H9 (cell line): ENCODE measurements around the gene RAB22A. TPM values are rescaled to one million over a fixed set of nuclear protein-coding genes. Genes with fewer than 3 reads are reported as not detected.

ENCODE experiments used
- DNase-seq: peaks from one replicate; pipeline ENCODE4 v3.0.0-alpha.2; 2017
- H2AFZ ChIP-seq: one replicate; pipeline ENCODE4 v1.6.1; 2013; ENCODE audit warnings: mild to moderate bottlenecking, low read length, control low read depth, moderate library complexity
- H2AK5ac ChIP-seq: 2 replicates; pipeline ENCODE4 v1.6.1; 2013; ENCODE audit warnings: low read length, control low read depth, mixed read lengths; ENCODE audit not compliant: insufficient read length
- H2BK120ac ChIP-seq: one replicate; pipeline ENCODE4 v1.6.1; 2013; ENCODE audit warnings: low read depth, mild to moderate bottlenecking, low read length, control low read depth, inconsistent platforms; ENCODE audit not compliant: poor library complexity, severe bottlenecking
- H2BK12ac ChIP-seq: 2 replicates; pipeline ENCODE4 v1.6.1; 2013; ENCODE audit warnings: low read length, control low read depth, mixed read lengths, low read depth; ENCODE audit not compliant: insufficient read length
- H2BK15ac ChIP-seq: 2 replicates; pipeline ENCODE4 v1.6.1; 2013; ENCODE audit warnings: low read depth, low read length, control low read depth
- H2BK20ac ChIP-seq: one replicate; pipeline ENCODE4 v1.6.1; 2013; ENCODE audit warnings: low read depth, mild to moderate bottlenecking, low read length, control low read depth, inconsistent platforms; ENCODE audit not compliant: poor library complexity, severe bottlenecking
- H2BK5ac ChIP-seq: 2 replicates; pipeline ENCODE4 v1.6.1; 2013; ENCODE audit warnings: low read length, control low read depth, mixed read lengths; ENCODE audit not compliant: insufficient read length
- H3K14ac ChIP-seq: 2 replicates; pipeline ENCODE4 v1.6.1; 2013; ENCODE audit warnings: low read length, control low read depth; ENCODE audit not compliant: insufficient read depth
- H3K18ac ChIP-seq: 2 replicates; pipeline ENCODE4 v1.6.1; 2013; ENCODE audit warnings: low read depth, mild to moderate bottlenecking, mixed read lengths, low read length, control low read depth; ENCODE audit not compliant: insufficient read length
- H3K23ac ChIP-seq: 2 replicates; pipeline ENCODE4 v1.6.1; 2013; ENCODE audit warnings: low read length, control low read depth, mixed read lengths, low read depth; ENCODE audit not compliant: insufficient read length
- H3K23me2 ChIP-seq: 2 replicates; pipeline ENCODE4 v1.6.1; 2013; ENCODE audit warnings: low read depth, mild to moderate bottlenecking, mixed read lengths, low read length, control low read depth; ENCODE audit not compliant: insufficient read length, poor library complexity, severe bottlenecking
- H3K27ac ChIP-seq: 2 replicates; pipeline ENCODE4 v1.5.1; 2013; ENCODE audit warnings: low read length, control low read depth, mixed read lengths, low read depth; ENCODE audit not compliant: insufficient read length
- H3K27me3 ChIP-seq: 2 replicates; pipeline ENCODE4 v1.6.1; 2013; ENCODE audit warnings: low read length, control low read depth, inconsistent platforms; ENCODE audit not compliant: insufficient read depth
- H3K4ac ChIP-seq: 2 replicates; pipeline ENCODE4 v1.6.1; 2013; ENCODE audit warnings: low read depth, mild to moderate bottlenecking, control low read depth, inconsistent platforms, low read length, moderate library complexity
- H3K4me1 ChIP-seq: 2 replicates; pipeline ENCODE4 v1.6.1; 2013; ENCODE audit warnings: low read length, control low read depth, inconsistent platforms; ENCODE audit not compliant: insufficient read depth
- H3K4me2 ChIP-seq: 2 replicates; pipeline ENCODE4 v1.6.1; 2013; ENCODE audit warnings: low read length, control low read depth, mixed read lengths; ENCODE audit not compliant: insufficient read length, insufficient read depth
- H3K56ac ChIP-seq: 2 replicates; pipeline ENCODE4 v1.6.1; 2013; ENCODE audit warnings: low read depth, mild to moderate bottlenecking, mixed read lengths, low read length, control low read depth; ENCODE audit not compliant: insufficient read length
- H3K79me1 ChIP-seq: 2 replicates; pipeline ENCODE4 v1.6.1; 2013; ENCODE audit warnings: low read depth, mild to moderate bottlenecking, moderate library complexity, low read length, control low read depth, inconsistent platforms; ENCODE audit not compliant: insufficient read depth, poor library complexity, severe bottlenecking
- H3K79me2 ChIP-seq: 2 replicates; pipeline ENCODE4 v1.6.1; 2013; ENCODE audit warnings: low read length, control low read depth, inconsistent platforms; ENCODE audit not compliant: insufficient read depth
- H3K9ac ChIP-seq: 2 replicates; pipeline ENCODE4 v1.6.1; 2013; ENCODE audit warnings: low read length, control low read depth, mixed read lengths; ENCODE audit not compliant: insufficient read length; ENCODE audit errors: extremely low read depth
- H3K9me3 ChIP-seq: one replicate; pipeline ENCODE4 v1.6.1; 2013; ENCODE audit warnings: low read depth, low read length, inconsistent platforms; ENCODE audit not compliant: control insufficient read depth
- H3T11ph ChIP-seq: one replicate; pipeline ENCODE4 v1.6.1; 2013; ENCODE audit warnings: mild to moderate bottlenecking, low read length, control low read depth, inconsistent platforms
- H4K20me1 ChIP-seq: one replicate; pipeline ENCODE4 v1.6.1; 2013; ENCODE audit not compliant: control insufficient read depth, insufficient read length, insufficient read depth
- H4K5ac ChIP-seq: 2 replicates; pipeline ENCODE4 v1.6.1; 2013; ENCODE audit warnings: low read depth, mild to moderate bottlenecking, mixed read lengths, low read length, control low read depth; ENCODE audit not compliant: insufficient read length
- H4K8ac ChIP-seq: replicated peaks from 2 replicates; pipeline ENCODE4 v1.6.1; 2013; ENCODE audit warnings: low read length, control low read depth, mixed read lengths, low read depth; ENCODE audit not compliant: insufficient read length
- H4K91ac ChIP-seq: 2 replicates; pipeline ENCODE4 v1.6.1; 2013; ENCODE audit warnings: low read depth, mild to moderate bottlenecking, moderate library complexity, mixed read lengths, low read length, control low read depth; ENCODE audit not compliant: insufficient read length
- H3K27ac Mint-ChIP-seq, 3 experiments: 2 replicates in 2 of 3; 3 replicates in 1 of 3; pipeline ENCODE4 v1.8.0; 2020 to 2021; ENCODE audit warnings: mixed read lengths in 3 of 3, mild to moderate bottlenecking in 1 of 3, moderate library complexity in 1 of 3
- H3K27me3 Mint-ChIP-seq: 2 replicates; pipeline ENCODE4 v1.8.0; 2021; ENCODE audit warnings: low read depth, mild to moderate bottlenecking, moderate library complexity, mixed read lengths
- H3K36me3 Mint-ChIP-seq, 3 experiments: 2 replicates in 2 of 3; 3 replicates in 1 of 3; pipeline ENCODE4 v1.8.0; 2020 to 2021; ENCODE audit warnings: low read depth in 3 of 3, mixed read lengths in 3 of 3; ENCODE audit not compliant: insufficient read depth in 1 of 3
- H3K4me1 Mint-ChIP-seq, 2 experiments: 2 replicates each; pipeline ENCODE4 v1.8.0; 2020; ENCODE audit warnings: mixed read lengths in 2 of 2
- H3K4me3 Mint-ChIP-seq, 2 experiments: 2 replicates in 1 of 2; 3 replicates in 1 of 2; pipeline ENCODE4 v1.8.0; 2020 to 2021; ENCODE audit warnings: mild to moderate bottlenecking in 2 of 2, mixed read lengths in 2 of 2, moderate library complexity in 1 of 2
- H3K9me3 Mint-ChIP-seq, 2 experiments: 2 replicates in 1 of 2; 3 replicates in 1 of 2; pipeline ENCODE4 v1.8.0; 2020; ENCODE audit warnings: mild to moderate bottlenecking in 2 of 2, mixed read lengths in 2 of 2, moderate library complexity in 1 of 2
- CTCF ChIP-seq: fragments of 200-600 bp; sonication (generic); conservative IDR thresholded peaks from 3 replicates; pipeline ENCODE4 v1.8.0; 2021; ENCODE audit warnings: antibody characterized with exemption, mild to moderate bottlenecking
- WGBS: extraction: QIAGEN DNeasy Blood & Tissue Kit; methylation state at CpG from one replicate; pipeline ENCODE4 v1.1.7; 2013; ENCODE audit warnings: missing lambda C conversion rate, low lambda C conversion rate, mixed read lengths; ENCODE audit not compliant: insufficient read length; ENCODE audit errors: extremely low coverage; 5-methylcytosine and 5-hydroxymethylcytosine counted together
- long read RNA-seq: library from polyadenylated mRNA; unstranded; transcript quantifications from one replicate; pipeline ENCODE4 v2.0.0, GENCODE V29; 2020
- total RNA-seq: library from RNA; stranded (reverse); gene quantifications from 2 replicates; pipeline ENCODE4 v1.2.1, GENCODE V29; 2021

RAB22A gene
- total RNA-seq = 5.7 and 6.3 TPM in 2 replicates
- long read RNA-seq, full-length matches to known transcripts = 3 of 5 reads
- long read RNA-seq, partial matches to known transcripts = 1 of 5 reads
- long read RNA-seq, other reads (novel, unspliced or antisense) = 1 of 5 reads

GRCh38 chr20:58309591-58310290, at the start of gene RAB22A:
Gene RAB22A (plus strand): TSS chr20:58309715. CDS start chr20:58309977, 262 bp downstream.
- Histone ChIP-seq H4K8ac (no peak within 1 kb of the TSS), H2BK20ac (no peak within 1 kb of the TSS), H4K5ac (no peak within 1 kb of the TSS), H2BK12ac (no peak within 1 kb of the TSS), H2AFZ (no peak within 1 kb of the TSS), H3K27ac (no peak within 1 kb of the TSS), H3K23ac (no peak within 1 kb of the TSS), H3K4ac (no peak within 1 kb of the TSS), H4K91ac (no peak within 1 kb of the TSS), H3K14ac (peak within 1 kb of the TSS; percentile 98), H2BK5ac (no peak within 1 kb of the TSS), H3K4me2 (peak within 1 kb of the TSS; percentile 67), H3K4me1 (no peaks in the 10 kb centered on the region; the same call in 1 of the 2 replicates), H2BK120ac (no peak within 1 kb of the TSS), H3K79me1 (peaks cover 2% of the 10 kb centered on the region), H3K27me3 (no peaks in the 10 kb centered on the region; the same call in 1 of the 2 replicates), H2BK15ac (no peak within 1 kb of the TSS), H3K9ac (peak within 1 kb of the TSS; percentile 67), H3K56ac (no peak within 1 kb of the TSS), H3K9me3 (no peaks in the 10 kb centered on the region), H3K23me2 (peaks cover 13% of the 10 kb centered on the region), H3K79me2 (no peaks in the 10 kb centered on the region), H4K20me1 (no peaks in the 10 kb centered on the region), H2AK5ac (no peak within 1 kb of the TSS), H3K18ac (no peak within 1 kb of the TSS), H3T11ph (no peak within 1 kb of the TSS)
- no CpG with 5 or more reads among the region's 73 CpGs for WGBS
- Mint-ChIP-seq H3K4me3 (peak within 1 kb of the TSS; percentile 84 to 93), H3K9me3 (no peaks in the 10 kb centered on the region), H3K4me1 (peaks cover 12 to 13% of the 10 kb centered on the region in 2 experiments), H3K27ac (peak within 1 kb of the TSS in 2 of 3 experiments; percentile 88 to 89; a peak in 2 of 7 replicates), H3K27me3 (no peaks in the 10 kb centered on the region), H3K36me3 (peaks cover 12 to 32% (median 27%) of the 10 kb centered on the region in 3 experiments)
- TF ChIP-seq CTCF = no peak
- DNase-seq = peak; percentile 66
